SK-N-SH (cell line): ENCODE data around the gene WDR82. TPM values are rescaled to one million over a fixed set of nuclear protein-coding genes. Genes with fewer than 3 reads are reported as not detected.

ENCODE experiments used
- CTCF ChIA-PET: fragments of 300-600, 350-600 bp; formaldehyde crosslinking; extraction: SDS; loops from one replicate; lab custom pipeline; 2021; lab: Yijun Ruan, JAX
- POLR2A ChIA-PET: fragments of 350-600 bp; sonication (Branson Sonifier 250); formaldehyde crosslinking; extraction: SDS; loops from one replicate; lab custom pipeline; 2020; ENCODE audit warnings: antibody characterized with exemption, inconsistent platforms; lab: Yijun Ruan, JAX
- DNase-seq: peaks from one replicate; pipeline ENCODE4 v3.0.0; 2012
- H2AFZ ChIP-seq: fragments of 200-600 bp; sonication (generic); 2 replicates; pipeline ENCODE4 v1.8.1; 2016; ENCODE audit warnings: antibody characterized with exemption, mild to moderate bottlenecking, low read depth
- H3F3A ChIP-seq: fragments of 200-600 bp; sonication (generic); replicated peaks from 2 replicates; pipeline ENCODE3; 2016; ENCODE audit warnings: antibody characterized with exemption, mild to moderate bottlenecking; ENCODE audit not compliant: insufficient read depth
- H3K27ac ChIP-seq, 2 experiments: fragments of 200-500 bp in 1 of 2; fragments of 200-600 bp in 1 of 2; sonication (Bioruptor generic) in 1 of 2; sonication (generic), shearing (Covaris generic) in 1 of 2; 2 replicates each; pipeline versions ENCODE4 v1.5.1 to v1.6.1; 2014 to 2016; ENCODE audit warnings: low read depth in 2 of 2, inconsistent platforms in 1 of 2, low read length in 1 of 2, mild to moderate bottlenecking in 1 of 2, mixed read lengths in 1 of 2
- H3K27me3 ChIP-seq: fragments of 200-600 bp; sonication (generic), shearing (Covaris generic); 2 replicates; pipeline ENCODE4 v1.6.1; 2016; ENCODE audit warnings: mixed run types; ENCODE audit not compliant: insufficient read depth
- H3K36me3 ChIP-seq, 2 experiments: fragments of 200-500 bp in 1 of 2; fragments of 200-600 bp in 1 of 2; sonication (Bioruptor generic) in 1 of 2; sonication (generic) in 1 of 2; replicated peaks in 1 of 2; 2 replicates each; pipeline versions ENCODE3 to v1.5.1; 2014 to 2016; ENCODE audit warnings: low read length in 1 of 2, mild to moderate bottlenecking in 1 of 2; ENCODE audit not compliant: insufficient read depth in 2 of 2, control insufficient read depth in 1 of 2
- H3K4me1 ChIP-seq, 2 experiments: fragments of 200-500 bp in 1 of 2; fragments of 200-600 bp in 1 of 2; sonication (Bioruptor generic) in 1 of 2; sonication (generic), shearing (Covaris generic) in 1 of 2; 2 replicates each; pipeline versions ENCODE4 v1.5.1 to v1.6.1; 2014 to 2016; ENCODE audit warnings: low read depth in 1 of 2, low read length in 1 of 2, mixed run types in 1 of 2; ENCODE audit not compliant: insufficient read depth in 2 of 2, control insufficient read depth in 1 of 2
- H3K4me2 ChIP-seq: fragments of 200-600 bp; sonication (generic), shearing (Covaris generic); 2 replicates; pipeline ENCODE4 v1.6.1; 2017; ENCODE audit warnings: mixed run types
- H3K4me3 ChIP-seq, 2 experiments: fragments of 200-500 bp in 1 of 2; fragments of 200-600 bp in 1 of 2; sonication (Bioruptor generic) in 1 of 2; sonication (generic), shearing (Covaris generic) in 1 of 2; 2 replicates each; pipeline versions ENCODE4 v1.5.1 to v1.8.1; 2014 to 2016; ENCODE audit warnings: low read depth in 2 of 2, inconsistent platforms in 1 of 2, low read length in 1 of 2, mild to moderate bottlenecking in 1 of 2, mixed read lengths in 1 of 2, moderate library complexity in 1 of 2
- H3K79me2 ChIP-seq: fragments of 200-600 bp; sonication (generic); 2 replicates; pipeline ENCODE4 v1.8.1; 2017; ENCODE audit warnings: mild to moderate bottlenecking; ENCODE audit not compliant: insufficient read depth
- H3K9ac ChIP-seq: fragments of 200-600 bp; sonication (generic); 2 replicates; pipeline ENCODE4 v1.6.1; 2017; ENCODE audit warnings: mixed run types
- H3K9me2 ChIP-seq: fragments of 200-600 bp; sonication (generic); 2 replicates; pipeline ENCODE4 v1.6.1; 2017; ENCODE audit warnings: mixed run types
- H3K9me3 ChIP-seq: fragments of 200-600 bp; sonication (generic); 2 replicates; pipeline ENCODE4 v1.6.1; 2017; ENCODE audit warnings: mixed run types, mild to moderate bottlenecking, moderate library complexity
- H4K20me1 ChIP-seq: fragments of 200-600 bp; sonication (generic); 2 replicates; pipeline ENCODE4 v1.6.1; 2017; ENCODE audit warnings: mild to moderate bottlenecking, mixed run types; ENCODE audit not compliant: insufficient read depth
- CHD2 ChIP-seq: fragments of 150-350 bp; IDR thresholded peaks from 2 replicates; pipeline ENCODE4 v1.6.1; 2018; ENCODE audit warnings: low read length; ENCODE audit not compliant: partially characterized antibody
- CTCF ChIP-seq: fragments of 200-600 bp; sonication (generic); IDR thresholded peaks from 2 replicates; pipeline ENCODE4 v1.6.1; 2017; ENCODE audit warnings: antibody characterized with exemption, mild to moderate bottlenecking, moderate library complexity
- ELF1 ChIP-seq: IDR thresholded peaks from 2 replicates; pipeline ENCODE4 v1.4.0; 2012
- EP300 ChIP-seq, 2 experiments: IDR thresholded peaks; 2 replicates each; pipeline versions ENCODE4 v1.4.0 to v1.6.1; 2012; ENCODE audit warnings: borderline replicate concordance in 1 of 2, low read depth in 1 of 2, low read length in 1 of 2
- FOSL2 ChIP-seq: IDR thresholded peaks from 2 replicates; pipeline ENCODE4 v1.4.0; 2012; ENCODE audit warnings: low read depth, mild to moderate bottlenecking, moderate library complexity, borderline replicate concordance
- FOXJ3 ChIP-seq: sonication (generic); formaldehyde crosslinking; IDR thresholded peaks from 2 replicates; pipeline ENCODE4 v1.5.1; 2020; ENCODE audit warnings: mild to moderate bottlenecking, missing genetic modification reagents
- FOXM1 ChIP-seq: IDR thresholded peaks from 2 replicates; pipeline ENCODE4 v1.4.0; 2012; ENCODE audit warnings: low read depth, mild to moderate bottlenecking
- GATA2 ChIP-seq: sonication (generic); formaldehyde crosslinking; IDR thresholded peaks from 2 replicates; pipeline ENCODE4 v1.5.0; 2020; ENCODE audit warnings: mild to moderate bottlenecking, missing genetic modification reagents
- IRF3 ChIP-seq: fragments of 150-350 bp; IDR thresholded peaks from 2 replicates; pipeline ENCODE4 v1.6.1; 2016; ENCODE audit warnings: mild to moderate bottlenecking, low read depth, low read length
- JUND ChIP-seq: IDR thresholded peaks from 2 replicates; pipeline ENCODE4 v1.4.0; 2012
- MAX ChIP-seq: IDR thresholded peaks from 2 replicates; pipeline ENCODE4 v1.4.0; 2012; ENCODE audit warnings: low read depth
- MXI1 ChIP-seq: IDR thresholded peaks from 2 replicates; pipeline ENCODE4 v1.6.1; 2012; ENCODE audit warnings: mild to moderate bottlenecking, low read depth, low read length, improper control_type of control experiment
- NFIC ChIP-seq: IDR thresholded peaks from 2 replicates; pipeline ENCODE4 v1.4.0; 2012; ENCODE audit warnings: borderline replicate concordance
- RAD21 ChIP-seq: IDR thresholded peaks from 2 replicates; pipeline ENCODE4 v1.6.1; 2012; ENCODE audit warnings: mild to moderate bottlenecking, low read length
- RCOR1 ChIP-seq: fragments of 150-350 bp; IDR thresholded peaks from 2 replicates; pipeline ENCODE4 v1.6.1; 2017; ENCODE audit warnings: antibody characterized with exemption, low read length
- REST ChIP-seq: IDR thresholded peaks from 2 replicates; pipeline ENCODE4 v1.6.1; 2012; ENCODE audit warnings: mild to moderate bottlenecking, low read depth, low read length, moderate library complexity
- RFX5 ChIP-seq: IDR thresholded peaks from 2 replicates; pipeline ENCODE4 v1.6.1; 2012; ENCODE audit warnings: mild to moderate bottlenecking, improper control_type of control experiment, low read length
- RXRA ChIP-seq: IDR thresholded peaks from 2 replicates; pipeline ENCODE4 v1.4.0; 2012; ENCODE audit warnings: low read depth, mild to moderate bottlenecking, borderline replicate concordance
- TAF1 ChIP-seq: IDR thresholded peaks from 2 replicates; pipeline ENCODE4 v1.6.1; 2012; ENCODE audit warnings: low read depth, mild to moderate bottlenecking, low read length, moderate library complexity, borderline replicate concordance
- TCF12 ChIP-seq: IDR thresholded peaks from 2 replicates; pipeline ENCODE4 v1.4.0; 2012
- TEAD4 ChIP-seq: IDR thresholded peaks from 2 replicates; pipeline ENCODE4 v1.4.0; 2012; ENCODE audit warnings: mild to moderate bottlenecking, borderline replicate concordance; ENCODE audit not compliant: insufficient read depth
- YY1 ChIP-seq: IDR thresholded peaks from 2 replicates; pipeline ENCODE4 v1.4.0; 2012; ENCODE audit warnings: low read depth, mild to moderate bottlenecking
- ZBTB33 ChIP-seq: IDR thresholded peaks from 2 replicates; pipeline ENCODE4 v1.4.0; 2012; ENCODE audit warnings: low read depth, borderline replicate concordance
- WGBS: methylation state at CpG from one replicate; pipeline ENCODE4 v1.1.6; 2017; ENCODE audit warnings: low lambda C conversion rate; 5-methylcytosine and 5-hydroxymethylcytosine counted together
- polyA plus RNA-seq, 3 experiments: library from polyadenylated mRNA; depleted of rRNA; stranded (reverse); fragments of >200 nt; gene quantifications; 2 replicates each; pipeline ENCODE4 v1.2.3, GENCODE V29; 2012

WDR82 gene
- polyA plus RNA-seq, 1 of the 3 experiments (the other 2 are of a cell fraction): 41.2 TPM

GRCh38 chr3:52237657-52238172 lies 40.7 kb downstream of the WDR82 start:
- peaks cover 4% of the 10 kb centered on the region; the same call in 1 of the 2 replicates for H4K20me1 ChIP-seq
- H3K36me3 ChIP-seq: peaks cover 5% of the 10 kb centered on the region in 2 experiments
- H3K79me2 ChIP-seq: peaks cover 73% of the 10 kb centered on the region
- DNase-seq: peak; percentile 58
- peak overlapping the region; percentile 93 to 96 for H3K27ac ChIP-seq
- TF ChIP-seq CTCF (peak; percentile 28), TCF12 (peak; percentile 80), EP300 (IDR thresholded peaks at IDR 0.05; ENCODE audit: borderline replicate concordance in 1 of 2, low read depth in 1 of 2, low read length in 1 of 2) (no peak), ELF1 (no peak), JUND (no peak; the same call in 1 of the 2 replicates), FOXJ3 (no peak), MAX (peak; percentile 62; the same call in 1 of the 2 replicates), FOXM1 (no peak), GATA2 (CRISPR knock-in tag) (no peak), IRF3 (no peak), REST (no peak), ZBTB33 (no peak), YY1 (no peak), RFX5 (no peak), CHD2 (no peak), RXRA (no peak), RCOR1 (no peak), NFIC (peak; percentile 75), FOSL2 (no peak; the same call in 1 of the 2 replicates), TAF1 (no peak; the same call in 1 of the 2 replicates), TEAD4 (no peak), RAD21 (no peak), MXI1 (no peak)
- H3K4me2 ChIP-seq: peak overlapping the region; percentile 89
- H3F3A ChIP-seq: peaks cover 24% of the 10 kb centered on the region
- H3K9me3 ChIP-seq: no peaks in the 10 kb centered on the region
- ChIA-PET POLR2A (interaction anchor here (1.3 to 4.6 kb wide), 2 partner anchors 9 to 41 kb away, joined by 3 to 67 read pairs; partner anchors contain the start of gene WDR82), CTCF (interaction anchor here (0.8 to 11.8 kb wide), 8 partner anchors 18 to 245 kb away, joined by 3 to 257 read pairs (median 5); partner anchors contain the start of genes TLR9 and WDR82)
- H2AFZ ChIP-seq: no peak overlapping the region
- no peaks in the 10 kb centered on the region for H3K9me2 ChIP-seq
- WGBS: 20% methylated on average over 1 of the region's 8 CpGs
- H3K4me3 ChIP-seq: peak overlapping the region; percentile 90 to 97
- peaks cover 8 to 50% of the 10 kb centered on the region in 2 experiments for H3K4me1 ChIP-seq
- H3K9ac ChIP-seq: peak overlapping the region; percentile 83
- H3K27me3 ChIP-seq: no peaks in the 10 kb centered on the region
